GM23248 (cell line): ENCODE data around the gene LRRC7. TPM values are rescaled to one million over a fixed set of nuclear protein-coding genes. Genes with fewer than 3 reads are reported as not detected.

Source experiments
- DNase-seq: peaks from one replicate; pipeline ENCODE4 v3.0.0-alpha.2; 2015
- H2AFZ ChIP-seq: fragments of 200-600 bp; sonication (generic); 2 replicates; pipeline ENCODE4 v1.6.1; 2016; ENCODE audit warnings: antibody characterized with exemption
- H3F3A ChIP-seq: fragments of 200-600 bp; sonication (generic); 2 replicates; pipeline ENCODE4 v1.6.1; 2016; ENCODE audit warnings: mild to moderate bottlenecking, antibody characterized with exemption, mixed run types; ENCODE audit not compliant: insufficient read depth
- H3K27ac ChIP-seq: fragments of 200-600 bp; sonication (generic); 2 replicates; pipeline ENCODE4 v1.5.1; 2016; ENCODE audit warnings: mild to moderate bottlenecking
- H3K27me3 ChIP-seq: fragments of 200-600 bp; sonication (generic); replicated peaks from 2 replicates; pipeline ENCODE4 v1.6.1; 2016; ENCODE audit warnings: mild to moderate bottlenecking; ENCODE audit not compliant: insufficient read depth
- H3K36me3 ChIP-seq: fragments of 200-600 bp; sonication (generic); 2 replicates; pipeline ENCODE4 v1.6.1; 2016; ENCODE audit warnings: low read depth, mild to moderate bottlenecking
- H3K4me1 ChIP-seq: fragments of 200-600 bp; sonication (generic); 2 replicates; pipeline ENCODE4 v1.6.1; 2016; ENCODE audit warnings: mild to moderate bottlenecking; ENCODE audit not compliant: insufficient read depth
- H3K4me2 ChIP-seq: fragments of 200-600 bp; sonication (generic); one replicate; pipeline ENCODE4 v1.6.1; 2016; ENCODE audit warnings: mild to moderate bottlenecking; ENCODE audit not compliant: unreplicated experiment
- H3K4me3 ChIP-seq: fragments of 200-600 bp; sonication (generic); 2 replicates; pipeline ENCODE4 v1.5.1; 2016; ENCODE audit warnings: mild to moderate bottlenecking
- H3K79me2 ChIP-seq: fragments of 200-600 bp; sonication (generic); 2 replicates; pipeline ENCODE4 v1.6.1; 2016; ENCODE audit warnings: mild to moderate bottlenecking; ENCODE audit not compliant: insufficient read depth
- H3K9ac ChIP-seq: fragments of 200-600 bp; sonication (generic); 2 replicates; pipeline ENCODE4 v1.6.1; 2016; ENCODE audit warnings: mild to moderate bottlenecking
- H3K9me2 ChIP-seq: fragments of 200-600 bp; sonication (generic); 2 replicates; pipeline ENCODE4 v1.6.1; 2016; ENCODE audit warnings: mixed run types, mild to moderate bottlenecking, moderate library complexity; ENCODE audit not compliant: insufficient read depth
- H3K9me3 ChIP-seq: fragments of 200-600 bp; sonication (generic); one replicate; pipeline ENCODE4 v1.6.1; 2017; ENCODE audit warnings: low read depth
- H4K20me1 ChIP-seq: fragments of 200-600 bp; sonication (generic); 2 replicates; pipeline ENCODE4 v1.6.0; 2016; ENCODE audit not compliant: insufficient read depth
- EZH2 ChIP-seq: fragments of 200-600 bp; sonication (generic); IDR thresholded peaks from 2 replicates; pipeline ENCODE4 v1.6.1; 2018; ENCODE audit warnings: antibody characterized with exemption, mild to moderate bottlenecking; ENCODE audit not compliant: insufficient read depth, poor library complexity, severe bottlenecking
- EZH2phosphoT487 ChIP-seq: fragments of 200-600 bp; sonication (generic); IDR thresholded peaks from 2 replicates; pipeline ENCODE4 v1.6.1; 2018; ENCODE audit warnings: antibody characterized with exemption, moderate library complexity, mild to moderate bottlenecking, low read depth; ENCODE audit not compliant: insufficient read depth
- WGBS, 2 experiments: methylation state at CpG; one replicate each; pipeline ENCODE4 v1.1.6; 2015 to 2017; ENCODE audit warnings: low lambda C conversion rate in 2 of 2, low coverage in 1 of 2; ENCODE audit errors: missing lambda C conversion rate in 2 of 2; 5-methylcytosine and 5-hydroxymethylcytosine counted together
- in situ Hi-C: fragments of 300-500 bp; cut with MboI; formaldehyde crosslinking; loops from 2 replicates; pipeline ENCODE4 v1.15.0; 2020
- polyA plus RNA-seq: library from polyadenylated mRNA; unstranded; fragments of >200 nt; fragmentation: Nextera tagmentation; extraction: Ambion mirVana; gene quantifications from 2 replicates; pipeline ENCODE4 v1.2.1, GENCODE V29; 2016
- total RNA-seq: library from RNA; depleted of rRNA; stranded (reverse); fragments of >200 nt; shearing (Covaris generic); gene quantifications from 2 replicates; pipeline ENCODE4 v1.2.3, GENCODE V29; 2014

Gene LRRC7
- total and polyA plus RNA-seq, 2 experiments from 2014 or later: 0.29 TPM; not detected in 1

GRCh38 chr1:69662321-69662720, 94.6 kb downstream of the LRRC7 start:
- H3K79me2 ChIP-seq: no peaks in the 10 kb centered on the region
- no peaks in the 10 kb centered on the region for H3K36me3 ChIP-seq
- H3K27me3 ChIP-seq: no peaks in the 10 kb centered on the region
- H4K20me1 ChIP-seq: no peaks in the 10 kb centered on the region
- no peak overlapping the region for H3K4me2 ChIP-seq
- H3K9me2 ChIP-seq: no peaks in the 10 kb centered on the region
- H3F3A ChIP-seq: no peaks in the 10 kb centered on the region
- H3K4me1 ChIP-seq: no peaks in the 10 kb centered on the region
- 21 to 23% methylated on average over 2 of the region's 2 CpGs for WGBS, 2 experiments
- H3K27ac ChIP-seq: no peak overlapping the region
- no peak overlapping the region for H3K4me3 ChIP-seq
- no peak overlapping the region for H2AFZ ChIP-seq
- H3K9me3 ChIP-seq: no peaks in the 10 kb centered on the region
- DNase-seq: no peak
- in situ Hi-C loops: no loop called here
- TF ChIP-seq EZH2phosphoT487 (no peak), EZH2 (no peak)
- no peak overlapping the region for H3K9ac ChIP-seq

GRCh38 chr1:69671363-69672010, 103.8 kb downstream of the LRRC7 start:
- Histone ChIP-seq H3K36me3 (no peaks in the 10 kb centered on the region), H4K20me1 (no peaks in the 10 kb centered on the region), H3K79me2 (no peaks in the 10 kb centered on the region), H3K9ac (no peak overlapping the region), H3K4me3 (no peak overlapping the region), H3K4me2 (no peak overlapping the region), H2AFZ (no peak overlapping the region), H3K9me3 (no peaks in the 10 kb centered on the region), H3K9me2 (no peaks in the 10 kb centered on the region), H3F3A (no peaks in the 10 kb centered on the region), H3K27ac (no peak overlapping the region), H3K27me3 (no peaks in the 10 kb centered on the region), H3K4me1 (no peaks in the 10 kb centered on the region)
- peak; percentile 22 for DNase-seq
- 44 to 55% methylated on average over 7 of the region's 7 CpGs for WGBS, 2 experiments
- TF ChIP-seq EZH2phosphoT487 (no peak), EZH2 (no peak)
- in situ Hi-C loops: no loop called here

- Histone ChIP-seq H3K79me2 (no peaks in the 10 kb centered on the region), H3K9me3 (no peaks in the 10 kb centered on the region), H3K9ac (no peak overlapping the region), H3K27me3 (no peaks in the 10 kb centered on the region), H3K36me3 (no peaks in the 10 kb centered on the region), H3K27ac (no peak overlapping the region), H3K9me2 (no peaks in the 10 kb centered on the region), H3K4me3 (no peak overlapping the region), H4K20me1 (no peaks in the 10 kb centered on the region), H2AFZ (no peak overlapping the region), H3K4me2 (no peak overlapping the region), H3F3A (no peaks in the 10 kb centered on the region), H3K4me1 (no peaks in the 10 kb centered on the region)
- TF ChIP-seq EZH2phosphoT487 (no peak), EZH2 (no peak)
- in situ Hi-C loops: no loop called here
- DNase-seq: no peak
- 15 to 23% methylated on average over 1 of the region's 1 CpG for WGBS, 2 experiments
Observed at GRCh38 chr1:69673321-69673720, 105.6 kb downstream of the LRRC7 start.

GRCh38 chr1:69679965-69680364, 112.2 kb downstream of the LRRC7 start:
- Histone ChIP-seq H3K9ac (no peak overlapping the region), H2AFZ (no peak overlapping the region), H3K4me2 (no peak overlapping the region), H3K27me3 (no peaks in the 10 kb centered on the region), H3F3A (no peaks in the 10 kb centered on the region), H3K4me1 (no peaks in the 10 kb centered on the region), H3K4me3 (no peak overlapping the region), H3K9me2 (no peaks in the 10 kb centered on the region), H3K27ac (no peak overlapping the region), H3K9me3 (no peaks in the 10 kb centered on the region), H3K36me3 (no peaks in the 10 kb centered on the region), H3K79me2 (no peaks in the 10 kb centered on the region), H4K20me1 (no peaks in the 10 kb centered on the region)
- WGBS, 2 experiments: 71 to 83% methylated on average over 2 of the region's 2 CpGs
- in situ Hi-C loops: no loop called here
- TF ChIP-seq EZH2 (no peak), EZH2phosphoT487 (no peak)
- no peak for DNase-seq

- Histone ChIP-seq H3K27ac (no peak overlapping the region), H3K9me3 (no peaks in the 10 kb centered on the region), H4K20me1 (no peaks in the 10 kb centered on the region), H3F3A (no peaks in the 10 kb centered on the region), H3K9ac (no peak overlapping the region), H3K4me1 (no peaks in the 10 kb centered on the region), H2AFZ (no peak overlapping the region), H3K27me3 (no peaks in the 10 kb centered on the region), H3K4me3 (no peak overlapping the region), H3K36me3 (no peaks in the 10 kb centered on the region), H3K9me2 (no peaks in the 10 kb centered on the region), H3K4me2 (no peak overlapping the region), H3K79me2 (no peaks in the 10 kb centered on the region)
- in situ Hi-C loops: no loop called here
- DNase-seq: no peak
- TF ChIP-seq EZH2phosphoT487: no peak
- no peak for TF ChIP-seq EZH2
- WGBS, 2 experiments: 68 to 79% methylated on average over 1 of the region's 1 CpG
Observed at GRCh38 chr1:69686367-69686984, 118.8 kb downstream of the LRRC7 start.
